WTC11 (cell line): ENCODE data around the gene ADARB2. TPM values are rescaled to one million over a fixed set of nuclear protein-coding genes. Genes with fewer than 3 reads are reported as not detected.

Source experiments
- ATAC-seq: fragments of 200-7000 bp; cut with Tn5 transposase; 2 replicates; pipeline ENCODE4 v1.10.0; 2021; ENCODE audit warnings: mild to moderate bottlenecking, moderate library complexity
- CTCF ChIA-PET: fragments of 300-600 bp; sonication (Branson Sonifier 250); formaldehyde crosslinking; loops from one replicate; lab custom pipeline; 2021; ENCODE audit warnings: antibody characterized with exemption; lab: Charles Lee
- POLR2A ChIA-PET: fragments of 350-600 bp; sonication (Branson Sonifier 250); formaldehyde crosslinking; loops from one replicate; lab custom pipeline; 2021; ENCODE audit warnings: antibody characterized with exemption; lab: Charles Lee
- DNase-seq: peaks from one replicate; pipeline ENCODE4 v3.0.0; 2021; ENCODE audit warnings: low spot score
- H3K27ac Mint-ChIP-seq: 2 replicates; pipeline ENCODE4 v1.8.0; 2021; ENCODE audit warnings: mixed read lengths
- H3K27me3 Mint-ChIP-seq: 2 replicates; pipeline ENCODE4 v1.8.0; 2021; ENCODE audit warnings: low read depth, mild to moderate bottlenecking, moderate library complexity, mixed read lengths
- H3K36me3 Mint-ChIP-seq: 2 replicates; pipeline ENCODE4 v1.8.0; 2021; ENCODE audit warnings: mixed read lengths
- H3K4me1 Mint-ChIP-seq: 2 replicates; pipeline ENCODE4 v1.8.0; 2022; ENCODE audit warnings: mixed read lengths
- H3K4me3 Mint-ChIP-seq: 2 replicates; pipeline ENCODE4 v1.8.0; 2021; ENCODE audit warnings: mild to moderate bottlenecking, moderate library complexity, mixed read lengths
- H3K9me3 Mint-ChIP-seq: 2 replicates; pipeline ENCODE4 v1.8.0; 2021; ENCODE audit warnings: mixed read lengths
- CREB1 ChIP-seq: sonication (generic); formaldehyde crosslinking; IDR thresholded peaks from 2 replicates; pipeline ENCODE4 v1.8.0; 2023; ENCODE audit warnings: mild to moderate bottlenecking, missing genetic modification reagents
- ELF4 ChIP-seq: sonication (generic); formaldehyde crosslinking; IDR thresholded peaks from 2 replicates; pipeline ENCODE4 v1.8.1; 2022; ENCODE audit warnings: low read depth, mild to moderate bottlenecking, moderate library complexity, missing genetic modification reagents
- FOXK1 ChIP-seq: sonication (generic); formaldehyde crosslinking; IDR thresholded peaks from 2 replicates; pipeline ENCODE4 v1.8.0; 2022; ENCODE audit warnings: mild to moderate bottlenecking, moderate library complexity, missing genetic modification reagents
- FOXP1 ChIP-seq: sonication (generic); formaldehyde crosslinking; IDR thresholded peaks from 2 replicates; pipeline ENCODE4 v1.8.0; 2022; ENCODE audit warnings: missing genetic modification reagents, mild to moderate bottlenecking, moderate library complexity, borderline replicate concordance
- RELA ChIP-seq: sonication (generic); formaldehyde crosslinking; IDR thresholded peaks from 2 replicates; pipeline ENCODE4 v1.8.1; 2022; ENCODE audit warnings: missing genetic modification reagents, mild to moderate bottlenecking, borderline replicate concordance
- ZBTB43 ChIP-seq: sonication (generic); formaldehyde crosslinking; IDR thresholded peaks from 2 replicates; pipeline ENCODE4 v1.8.1; 2023; ENCODE audit warnings: mild to moderate bottlenecking, missing genetic modification reagents
- ZNF317 ChIP-seq: sonication (generic); formaldehyde crosslinking; IDR thresholded peaks from 2 replicates; pipeline ENCODE4 v1.8.1; 2023; ENCODE audit warnings: low read depth, mild to moderate bottlenecking, moderate library complexity, missing genetic modification reagents, borderline replicate concordance
- ZNF396 ChIP-seq: fragments of 250-450 bp; sonication (Bioruptor Pico); IDR thresholded peaks from 2 replicates; pipeline ENCODE4 v1.8.0; 2021; ENCODE audit warnings: mild to moderate bottlenecking, moderate library complexity, borderline replicate concordance
- ZNF416 ChIP-seq: fragments of 250-450 bp; sonication (Bioruptor Pico); IDR thresholded peaks from 2 replicates; pipeline ENCODE4 v1.9.0; 2021; ENCODE audit warnings: mild to moderate bottlenecking, inconsistent platforms
- total RNA-seq: library from RNA; stranded (reverse); gene quantifications from 3 replicates; pipeline ENCODE4 v1.2.3, GENCODE V29; 2021
- TF ChIP-seq, protein P1 (sequence below): sonication (generic); formaldehyde crosslinking; IDR thresholded peaks from 2 replicates; pipeline ENCODE4 v1.8.1; 2023; ENCODE audit warnings: mild to moderate bottlenecking, moderate library complexity, missing genetic modification reagents
- TF ChIP-seq, protein P2 (sequence below): fragments of 200-600 bp; IDR thresholded peaks from 2 replicates; pipeline ENCODE4 v1.8.0; 2022; ENCODE audit warnings: antibody characterized with exemption
- TF ChIP-seq, protein P3 (sequence below): fragments of 250-450 bp; sonication (Bioruptor Pico); IDR thresholded peaks from 2 replicates; pipeline ENCODE4 v1.9.0; 2021; ENCODE audit warnings: mild to moderate bottlenecking
- TF ChIP-seq, protein P4 (sequence below): sonication (generic); formaldehyde crosslinking; IDR thresholded peaks from 2 replicates; pipeline ENCODE4 v1.8.0; 2023; ENCODE audit warnings: missing genetic modification reagents, mild to moderate bottlenecking, borderline replicate concordance
- TF ChIP-seq, protein P5 (sequence below): fragments of 250-450 bp; sonication (Bioruptor Pico); IDR thresholded peaks from 2 replicates; pipeline ENCODE4 v1.9.0; 2021; ENCODE audit warnings: moderate library complexity, mild to moderate bottlenecking, inconsistent platforms, borderline replicate concordance
- TF ChIP-seq, protein P6 (sequence below): sonication (generic); formaldehyde crosslinking; IDR thresholded peaks from 2 replicates; pipeline ENCODE4 v1.8.1; 2022; ENCODE audit warnings: mild to moderate bottlenecking, moderate library complexity, missing genetic modification reagents

ADARB2 gene
- total RNA-seq, 1 experiment from 2014 or later = 3.7 TPM

GRCh38 chr10:1504940-1505339 is 232.4 kb downstream of the ADARB2 start:
- H3K4me1 Mint-ChIP-seq = peaks cover 14% of the 10 kb centered on the region
- peaks cover 1% of the 10 kb centered on the region; the same call in 1 of the 2 replicates for H3K27me3 Mint-ChIP-seq
- DNase-seq (no peak), ATAC-seq (no peak)
- H3K4me3 Mint-ChIP-seq = no peak overlapping the region
- no peak for TF ChIP-seq ZBTB43 (CRISPR knock-in tag)
- TF ChIP-seq, protein P1, sequence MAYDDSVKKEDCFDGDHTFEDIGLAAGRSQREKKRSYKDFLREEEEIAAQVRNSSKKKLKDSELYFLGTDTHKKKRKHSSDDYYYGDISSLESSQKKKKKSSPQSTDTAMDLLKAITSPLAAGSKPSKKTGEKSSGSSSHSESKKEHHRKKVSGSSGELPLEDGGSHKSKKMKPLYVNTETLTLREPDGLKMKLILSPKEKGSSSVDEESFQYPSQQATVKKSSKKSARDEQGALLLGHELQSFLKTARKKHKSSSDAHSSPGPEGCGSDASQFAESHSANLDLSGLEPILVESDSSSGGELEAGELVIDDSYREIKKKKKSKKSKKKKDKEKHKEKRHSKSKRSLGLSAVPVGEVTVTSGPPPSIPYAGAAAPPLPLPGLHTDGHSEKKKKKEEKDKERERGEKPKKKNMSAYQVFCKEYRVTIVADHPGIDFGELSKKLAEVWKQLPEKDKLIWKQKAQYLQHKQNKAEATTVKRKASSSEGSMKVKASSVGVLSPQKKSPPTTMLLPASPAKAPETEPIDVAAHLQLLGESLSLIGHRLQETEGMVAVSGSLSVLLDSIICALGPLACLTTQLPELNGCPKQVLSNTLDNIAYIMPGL (CRISPR knock-in tag) = no peak
- TF ChIP-seq, protein P2, sequence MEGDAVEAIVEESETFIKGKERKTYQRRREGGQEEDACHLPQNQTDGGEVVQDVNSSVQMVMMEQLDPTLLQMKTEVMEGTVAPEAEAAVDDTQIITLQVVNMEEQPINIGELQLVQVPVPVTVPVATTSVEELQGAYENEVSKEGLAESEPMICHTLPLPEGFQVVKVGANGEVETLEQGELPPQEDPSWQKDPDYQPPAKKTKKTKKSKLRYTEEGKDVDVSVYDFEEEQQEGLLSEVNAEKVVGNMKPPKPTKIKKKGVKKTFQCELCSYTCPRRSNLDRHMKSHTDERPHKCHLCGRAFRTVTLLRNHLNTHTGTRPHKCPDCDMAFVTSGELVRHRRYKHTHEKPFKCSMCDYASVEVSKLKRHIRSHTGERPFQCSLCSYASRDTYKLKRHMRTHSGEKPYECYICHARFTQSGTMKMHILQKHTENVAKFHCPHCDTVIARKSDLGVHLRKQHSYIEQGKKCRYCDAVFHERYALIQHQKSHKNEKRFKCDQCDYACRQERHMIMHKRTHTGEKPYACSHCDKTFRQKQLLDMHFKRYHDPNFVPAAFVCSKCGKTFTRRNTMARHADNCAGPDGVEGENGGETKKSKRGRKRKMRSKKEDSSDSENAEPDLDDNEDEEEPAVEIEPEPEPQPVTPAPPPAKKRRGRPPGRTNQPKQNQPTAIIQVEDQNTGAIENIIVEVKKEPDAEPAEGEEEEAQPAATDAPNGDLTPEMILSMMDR = no peak
- TF ChIP-seq, protein P3, sequence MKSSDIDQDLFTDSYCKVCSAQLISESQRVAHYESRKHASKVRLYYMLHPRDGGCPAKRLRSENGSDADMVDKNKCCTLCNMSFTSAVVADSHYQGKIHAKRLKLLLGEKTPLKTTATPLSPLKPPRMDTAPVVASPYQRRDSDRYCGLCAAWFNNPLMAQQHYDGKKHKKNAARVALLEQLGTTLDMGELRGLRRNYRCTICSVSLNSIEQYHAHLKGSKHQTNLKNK (CRISPR knock-in tag) = no peak
- no peak for TF ChIP-seq FOXP1 (CRISPR knock-in tag)
- H3K27ac Mint-ChIP-seq = no peak overlapping the region
- CTCF ChIA-PET = no interaction called here
- peaks cover 4% of the 10 kb centered on the region for H3K36me3 Mint-ChIP-seq
- POLR2A ChIA-PET = no interaction called here
- H3K9me3 Mint-ChIP-seq = peaks cover 10% of the 10 kb centered on the region

GRCh38 chr10:1504286-1504685 is 233.0 kb downstream of the ADARB2 start:
- ChIA-PET CTCF (no interaction called here), POLR2A (no interaction called here)
- DNase-seq (no peak), ATAC-seq (no peak)
- no peak overlapping the region for H3K4me3 Mint-ChIP-seq
- peaks cover 14% of the 10 kb centered on the region for H3K4me1 Mint-ChIP-seq
- no peaks in the 10 kb centered on the region for H3K27me3 Mint-ChIP-seq
- peaks cover 10% of the 10 kb centered on the region for H3K9me3 Mint-ChIP-seq
- H3K36me3 Mint-ChIP-seq = peaks cover 4% of the 10 kb centered on the region
- H3K27ac Mint-ChIP-seq = no peak overlapping the region
- no peak for TF ChIP-seq ZNF317
- TF ChIP-seq ZNF396 (CRISPR knock-in tag) = no peak
- no peak for TF ChIP-seq CREB1 (CRISPR knock-in tag)
- TF ChIP-seq, protein P1 (CRISPR knock-in tag) = no peak
- TF ChIP-seq RELA (CRISPR knock-in tag) = no peak
- TF ChIP-seq, protein P4, sequence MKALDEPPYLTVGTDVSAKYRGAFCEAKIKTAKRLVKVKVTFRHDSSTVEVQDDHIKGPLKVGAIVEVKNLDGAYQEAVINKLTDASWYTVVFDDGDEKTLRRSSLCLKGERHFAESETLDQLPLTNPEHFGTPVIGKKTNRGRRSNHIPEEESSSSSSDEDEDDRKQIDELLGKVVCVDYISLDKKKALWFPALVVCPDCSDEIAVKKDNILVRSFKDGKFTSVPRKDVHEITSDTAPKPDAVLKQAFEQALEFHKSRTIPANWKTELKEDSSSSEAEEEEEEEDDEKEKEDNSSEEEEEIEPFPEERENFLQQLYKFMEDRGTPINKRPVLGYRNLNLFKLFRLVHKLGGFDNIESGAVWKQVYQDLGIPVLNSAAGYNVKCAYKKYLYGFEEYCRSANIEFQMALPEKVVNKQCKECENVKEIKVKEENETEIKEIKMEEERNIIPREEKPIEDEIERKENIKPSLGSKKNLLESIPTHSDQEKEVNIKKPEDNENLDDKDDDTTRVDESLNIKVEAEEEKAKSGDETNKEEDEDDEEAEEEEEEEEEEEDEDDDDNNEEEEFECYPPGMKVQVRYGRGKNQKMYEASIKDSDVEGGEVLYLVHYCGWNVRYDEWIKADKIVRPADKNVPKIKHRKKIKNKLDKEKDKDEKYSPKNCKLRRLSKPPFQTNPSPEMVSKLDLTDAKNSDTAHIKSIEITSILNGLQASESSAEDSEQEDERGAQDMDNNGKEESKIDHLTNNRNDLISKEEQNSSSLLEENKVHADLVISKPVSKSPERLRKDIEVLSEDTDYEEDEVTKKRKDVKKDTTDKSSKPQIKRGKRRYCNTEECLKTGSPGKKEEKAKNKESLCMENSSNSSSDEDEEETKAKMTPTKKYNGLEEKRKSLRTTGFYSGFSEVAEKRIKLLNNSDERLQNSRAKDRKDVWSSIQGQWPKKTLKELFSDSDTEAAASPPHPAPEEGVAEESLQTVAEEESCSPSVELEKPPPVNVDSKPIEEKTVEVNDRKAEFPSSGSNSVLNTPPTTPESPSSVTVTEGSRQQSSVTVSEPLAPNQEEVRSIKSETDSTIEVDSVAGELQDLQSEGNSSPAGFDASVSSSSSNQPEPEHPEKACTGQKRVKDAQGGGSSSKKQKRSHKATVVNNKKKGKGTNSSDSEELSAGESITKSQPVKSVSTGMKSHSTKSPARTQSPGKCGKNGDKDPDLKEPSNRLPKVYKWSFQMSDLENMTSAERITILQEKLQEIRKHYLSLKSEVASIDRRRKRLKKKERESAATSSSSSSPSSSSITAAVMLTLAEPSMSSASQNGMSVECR (CRISPR knock-in tag) = no peak
- no peak for TF ChIP-seq ELF4 (CRISPR knock-in tag)
- TF ChIP-seq, protein P5, sequence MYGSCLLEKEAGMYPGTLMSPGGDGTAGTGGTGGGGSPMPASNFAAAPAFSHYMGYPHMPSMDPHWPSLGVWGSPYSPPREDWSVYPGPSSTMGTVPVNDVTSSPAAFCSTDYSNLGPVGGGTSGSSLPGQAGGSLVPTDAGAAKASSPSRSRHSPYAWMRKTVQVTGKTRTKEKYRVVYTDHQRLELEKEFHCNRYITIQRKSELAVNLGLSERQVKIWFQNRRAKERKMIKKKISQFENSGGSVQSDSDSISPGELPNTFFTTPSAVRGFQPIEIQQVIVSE (CRISPR knock-in tag) = no peak
- TF ChIP-seq FOXK1 (CRISPR knock-in tag) = no peak
- no peak for TF ChIP-seq ZNF416
- TF ChIP-seq, protein P6, sequence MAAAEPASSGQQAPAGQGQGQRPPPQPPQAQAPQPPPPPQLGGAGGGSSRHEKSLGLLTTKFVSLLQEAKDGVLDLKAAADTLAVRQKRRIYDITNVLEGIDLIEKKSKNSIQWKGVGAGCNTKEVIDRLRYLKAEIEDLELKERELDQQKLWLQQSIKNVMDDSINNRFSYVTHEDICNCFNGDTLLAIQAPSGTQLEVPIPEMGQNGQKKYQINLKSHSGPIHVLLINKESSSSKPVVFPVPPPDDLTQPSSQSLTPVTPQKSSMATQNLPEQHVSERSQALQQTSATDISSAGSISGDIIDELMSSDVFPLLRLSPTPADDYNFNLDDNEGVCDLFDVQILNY (CRISPR knock-in tag) = no peak
- TF ChIP-seq ZBTB43 (CRISPR knock-in tag) = no peak
